GM12865 (cell line): ENCODE results near the gene TXN2.

Experiments used
- DNase-seq: peaks from one replicate; pipeline ENCODE4 v3.0.0; 2010; ENCODE audit warnings: low read depth
- H3K4me3 ChIP-seq: 2 replicates; pipeline ENCODE4 v1.5.1; 2011; ENCODE audit warnings: mild to moderate bottlenecking, low read depth, low read length, control low read depth
- TF ChIP-seq, protein P1 (sequence below): IDR thresholded peaks from 2 replicates; pipeline ENCODE4 v1.5.1; 2011; ENCODE audit warnings: low read length, control low read depth, low read depth, inconsistent platforms; ENCODE audit not compliant: insufficient read depth; ENCODE audit errors: missing control alignments

TXN2 gene

DNA sequence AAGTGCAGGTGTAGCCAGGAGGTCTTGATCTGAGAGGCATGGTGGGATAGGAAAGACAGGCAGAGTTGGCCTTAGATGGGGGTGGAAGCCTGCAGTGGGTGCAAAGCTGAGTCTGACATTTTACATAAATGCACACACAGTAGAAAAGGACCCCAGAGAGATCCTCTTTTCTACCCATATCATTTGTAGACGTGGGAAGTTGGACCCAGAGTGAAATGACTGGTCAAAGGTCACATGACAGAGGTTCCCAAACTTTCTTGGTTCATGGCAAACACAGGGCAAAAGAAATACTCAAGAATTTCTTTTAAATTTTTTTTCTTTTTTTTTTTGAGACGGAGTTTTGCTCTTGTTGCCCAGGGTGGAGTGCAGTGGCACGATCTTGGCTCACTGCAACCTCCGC, 31.6 kb upstream of the TXN2 start:
- H3K4me3 ChIP-seq = no peak overlapping the region
- TF ChIP-seq, protein P1, sequence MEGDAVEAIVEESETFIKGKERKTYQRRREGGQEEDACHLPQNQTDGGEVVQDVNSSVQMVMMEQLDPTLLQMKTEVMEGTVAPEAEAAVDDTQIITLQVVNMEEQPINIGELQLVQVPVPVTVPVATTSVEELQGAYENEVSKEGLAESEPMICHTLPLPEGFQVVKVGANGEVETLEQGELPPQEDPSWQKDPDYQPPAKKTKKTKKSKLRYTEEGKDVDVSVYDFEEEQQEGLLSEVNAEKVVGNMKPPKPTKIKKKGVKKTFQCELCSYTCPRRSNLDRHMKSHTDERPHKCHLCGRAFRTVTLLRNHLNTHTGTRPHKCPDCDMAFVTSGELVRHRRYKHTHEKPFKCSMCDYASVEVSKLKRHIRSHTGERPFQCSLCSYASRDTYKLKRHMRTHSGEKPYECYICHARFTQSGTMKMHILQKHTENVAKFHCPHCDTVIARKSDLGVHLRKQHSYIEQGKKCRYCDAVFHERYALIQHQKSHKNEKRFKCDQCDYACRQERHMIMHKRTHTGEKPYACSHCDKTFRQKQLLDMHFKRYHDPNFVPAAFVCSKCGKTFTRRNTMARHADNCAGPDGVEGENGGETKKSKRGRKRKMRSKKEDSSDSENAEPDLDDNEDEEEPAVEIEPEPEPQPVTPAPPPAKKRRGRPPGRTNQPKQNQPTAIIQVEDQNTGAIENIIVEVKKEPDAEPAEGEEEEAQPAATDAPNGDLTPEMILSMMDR = no peak
- no peak for DNase-seq

- no peak overlapping the region for H3K4me3 ChIP-seq
- TF ChIP-seq, protein P1 = no peak
- DNase-seq = no peak
These were observed 30.9 kb upstream of the TXN2 start for GRCh38 chr22:36512333-36512732.

DNA sequence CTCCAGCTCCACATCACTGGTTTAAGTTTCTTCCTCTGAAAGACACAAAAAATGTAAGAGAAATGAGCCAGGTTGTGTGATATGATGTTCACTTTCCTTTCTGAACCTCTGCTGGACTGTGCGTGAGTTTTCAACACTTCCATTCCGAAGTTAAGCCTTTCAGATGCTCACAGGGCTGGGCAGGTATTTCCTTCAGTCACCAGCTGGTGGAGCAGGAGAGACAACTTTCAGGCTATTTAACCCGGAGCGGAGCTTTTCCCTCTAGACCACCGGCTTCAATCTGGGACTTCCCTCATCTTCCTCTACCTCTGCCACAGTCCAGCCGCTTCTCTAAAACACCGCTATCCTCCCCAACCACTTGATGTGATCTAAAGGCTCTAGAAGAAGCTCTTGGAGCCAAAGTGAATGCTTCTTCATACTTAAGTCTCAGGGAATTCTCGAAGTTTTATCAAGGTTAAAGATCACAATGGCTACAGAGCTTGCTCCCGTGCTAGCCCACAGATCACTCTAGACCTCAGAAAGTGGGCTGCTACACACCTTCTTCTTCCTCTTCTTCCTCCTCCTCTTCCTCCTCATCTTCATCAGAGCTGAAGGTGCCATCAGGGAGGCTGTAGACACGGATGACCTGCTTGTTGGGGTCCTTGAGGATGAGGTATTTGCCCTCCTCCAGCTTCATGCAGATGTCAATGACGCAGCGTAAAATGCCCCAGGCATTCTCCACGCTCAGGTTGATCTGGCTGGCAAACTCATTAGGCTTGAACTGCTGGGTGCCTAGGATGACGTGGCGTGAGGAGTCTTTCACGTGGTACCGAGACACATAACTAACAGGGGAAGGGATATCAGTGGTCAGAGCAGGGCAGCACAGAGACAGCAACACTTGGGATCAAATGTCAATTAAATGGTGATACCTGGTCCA, 29.8 kb upstream of the TXN2 start:
- DNase-seq = peak; percentile 60

GRCh38 chr22:36510384-36510783, 28.9 kb upstream of the TXN2 start:
- TF ChIP-seq, protein P1 = no peak
- DNase-seq = no peak
- no peak overlapping the region for H3K4me3 ChIP-seq

More for the DNA sequence above, 29.8 kb upstream of the TXN2 start:
- TF ChIP-seq, protein P1 = peak; percentile 54
- H3K4me3 ChIP-seq = no peak overlapping the region

DNA sequence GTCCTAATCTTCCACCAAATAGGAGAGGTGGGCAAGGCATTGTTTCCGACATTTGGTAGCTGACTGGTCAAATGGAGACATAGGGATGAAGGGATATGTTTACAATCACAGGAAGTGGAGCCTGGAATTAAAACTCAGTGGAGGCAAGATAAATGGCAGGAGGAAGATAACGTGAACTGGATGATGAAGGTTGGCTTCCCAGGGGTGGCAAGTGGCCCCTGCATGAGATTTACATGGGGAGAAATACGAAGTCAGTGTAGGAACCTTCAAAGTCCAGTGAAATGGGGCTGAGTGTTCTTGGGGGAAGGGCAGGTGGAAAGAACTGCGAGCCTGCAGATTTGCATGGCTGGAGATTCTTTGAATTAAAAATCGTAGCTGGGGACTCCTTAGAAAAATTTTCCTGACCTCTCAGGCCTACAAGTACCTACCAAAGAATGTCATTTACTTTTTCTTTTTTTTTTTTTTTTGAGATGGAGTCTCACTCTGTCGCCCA, 26.1 kb upstream of the TXN2 start:
- TF ChIP-seq, protein P1 = no peak
- H3K4me3 ChIP-seq = peak overlapping the region; percentile 74
- no peak for DNase-seq

GRCh38 chr22:36506637-36507517, 25.4 kb upstream of the TXN2 start, which contains the start of gene FOXRED2:
FOXRED2 (minus strand) TSS chr22:36507040; CDS start chr22:36506422, 618 bp downstream.
- peak within 1 kb of the TSS; percentile 74 for H3K4me3 ChIP-seq
- DNase-seq = peak; percentile 93
- TF ChIP-seq, protein P1 = no peak
